GM12891 (cell line): ENCODE data around the gene ZNF618.

Experiments used
- POLR2A ChIP-seq: IDR thresholded peaks from 2 replicates; pipeline ENCODE4 v1.6.1; 2011; ENCODE audit warnings: low read depth, low read length, control low read depth
- POLR2AphosphoS5 ChIP-seq: IDR thresholded peaks from 2 replicates; pipeline ENCODE4 v1.6.1; 2011; ENCODE audit warnings: low read depth, low read length, control low read depth
- SPI1 ChIP-seq: IDR thresholded peaks from 2 replicates; pipeline ENCODE4 v1.6.1; 2011; ENCODE audit warnings: low read depth, low read length, control low read depth
- TAF1 ChIP-seq: IDR thresholded peaks from 2 replicates; pipeline ENCODE4 v1.6.1; 2011; ENCODE audit warnings: low read depth, low read length, control low read depth

- TF ChIP-seq POLR2A (no peak), POLR2AphosphoS5 (no peak), TAF1 (no peak), SPI1 (no peak)
Observed at GRCh38 chr9:114092336-114092735, 216.2 kb downstream of the ZNF618 start.
